K562 (cell line): Measurements from ENCODE around the gene UCKL1. TPM values are rescaled to one million over a fixed set of nuclear protein-coding genes. Genes with fewer than 3 reads are reported as not detected.

Experiments
- ADNP ChIP-seq: fragments of 200-800 bp; sonication (Bioruptor generic); IDR thresholded peaks from 2 replicates; pipeline ENCODE4 v1.6.1; 2016; ENCODE audit warnings: missing genetic modification characterization, missing compliant biosample characterization
- CBFB ChIP-seq: sonication (generic); formaldehyde crosslinking; IDR thresholded peaks from 2 replicates; pipeline ENCODE4 v1.4.0; 2020; ENCODE audit warnings: mild to moderate bottlenecking, missing genetic modification reagents
- CSDE1 ChIP-seq, 2 experiments: fragments of 450-650 bp; IDR thresholded peaks; 2 replicates each; pipeline ENCODE4 v1.6.1; 2016; ENCODE audit warnings: mild to moderate bottlenecking in 1 of 2
- DMBX1 ChIP-seq: fragments of 250-450 bp; sonication (Bioruptor Pico); IDR thresholded peaks from 2 replicates; pipeline ENCODE4 v1.8.0; 2022; ENCODE audit warnings: inconsistent platforms, mild to moderate bottlenecking, moderate library complexity, borderline replicate concordance
- E2F1 ChIP-seq: sonication (generic); formaldehyde crosslinking; IDR thresholded peaks from 2 replicates; pipeline ENCODE4 v1.8.1; 2023; ENCODE audit warnings: mild to moderate bottlenecking, missing genetic modification reagents, moderate library complexity
- EGR1 ChIP-seq: fragments of 450-650 bp; conservative IDR thresholded peaks from 2 replicates; pipeline ENCODE4 v1.6.1; 2017; ENCODE audit warnings: mild to moderate bottlenecking
- FUS ChIP-seq: fragments of 200-400 bp; formaldehyde crosslinking; optimal IDR thresholded peaks from 2 replicates; pipeline ENCODE3; 2017; ENCODE audit warnings: low read depth, low read length
- HDAC3 ChIP-seq: fragments of 450-650 bp; IDR thresholded peaks from 2 replicates; pipeline ENCODE4 v1.6.1; 2018; ENCODE audit warnings: borderline replicate concordance, mild to moderate bottlenecking, moderate library complexity; ENCODE audit not compliant: partially characterized antibody
- HDGF ChIP-seq: fragments of 450-650 bp; IDR thresholded peaks from 2 replicates; pipeline ENCODE4 v1.6.1; 2016
- HOXB6 ChIP-seq: fragments of 250-450 bp; sonication (Bioruptor Pico); IDR thresholded peaks from 2 replicates; pipeline ENCODE4 v1.5.1; 2022; ENCODE audit warnings: mild to moderate bottlenecking, borderline replicate concordance
- MAX ChIP-seq: sonication (generic); formaldehyde crosslinking; IDR thresholded peaks from 2 replicates; pipeline ENCODE4 v1.9.0; 2022; ENCODE audit warnings: mild to moderate bottlenecking, missing genetic modification reagents
- MCM5 ChIP-seq: fragments of 450-650 bp; IDR thresholded peaks from 2 replicates; pipeline ENCODE4 v1.6.1; 2016; ENCODE audit warnings: low read depth
- MLX ChIP-seq, 2 experiments: fragments of 450-650 bp in 1 of 2; sonication (generic) in 1 of 2; formaldehyde crosslinking; conservative IDR thresholded peaks; 2 replicates each; pipeline versions ENCODE4 v1.4.0 to v1.8.1; 2020 to 2022; ENCODE audit warnings: mild to moderate bottlenecking in 1 of 2, missing genetic modification reagents in 1 of 2
- MXI1 ChIP-seq: IDR thresholded peaks from 2 replicates; pipeline ENCODE4 v1.6.1; 2011; ENCODE audit warnings: low read depth, mild to moderate bottlenecking, improper control_type of control experiment, low read length
- NBN ChIP-seq: fragments of 450-650 bp; IDR thresholded peaks from 2 replicates; pipeline ENCODE4 v1.6.1; 2016; ENCODE audit warnings: low read depth, mild to moderate bottlenecking
- PHF8 ChIP-seq: fragments of 200-600 bp; sonication (generic); IDR thresholded peaks from 2 replicates; pipeline ENCODE4 v1.6.1; 2012; ENCODE audit warnings: mixed run types, mild to moderate bottlenecking, inconsistent platforms, low read length, moderate library complexity, borderline replicate concordance
- POLR2AphosphoS2 ChIP-seq: IDR thresholded peaks from 2 replicates; pipeline ENCODE4 v1.6.1; 2012; ENCODE audit warnings: low read length, improper control_type of control experiment
- POLR2AphosphoS5 ChIP-seq: IDR thresholded peaks from 2 replicates; pipeline ENCODE4 v1.6.1; 2011; ENCODE audit warnings: mild to moderate bottlenecking, low read depth, low read length, moderate library complexity; ENCODE audit not compliant: control insufficient read depth, insufficient read depth
- SAFB ChIP-seq: fragments of 200-400 bp; formaldehyde crosslinking; IDR thresholded peaks from 2 replicates; pipeline ENCODE4 v1.6.1; 2017; ENCODE audit warnings: low read depth, low read length, borderline replicate concordance
- TAF15 ChIP-seq: fragments of 200-400 bp; formaldehyde crosslinking; IDR thresholded peaks from 2 replicates; pipeline ENCODE4 v1.6.1; 2017; ENCODE audit warnings: mild to moderate bottlenecking, low read depth, low read length, moderate library complexity
- U2AF2 ChIP-seq: fragments of 200-400 bp; formaldehyde crosslinking; optimal IDR thresholded peaks from 2 replicates; pipeline ENCODE3; 2017; ENCODE audit warnings: low read depth, mild to moderate bottlenecking, low read length
- ZNF263 ChIP-seq: sonication (generic); formaldehyde crosslinking; IDR thresholded peaks from 2 replicates; pipeline ENCODE4 v1.8.0; 2022; ENCODE audit warnings: mild to moderate bottlenecking, missing genetic modification reagents, borderline replicate concordance
- ZNF561 ChIP-seq: fragments of 450-650 bp; formaldehyde crosslinking; conservative IDR thresholded peaks from 2 replicates; pipeline ENCODE4 v1.4.0; 2020; ENCODE audit warnings: mild to moderate bottlenecking, moderate library complexity
- ZNF778 ChIP-seq: fragments of 450-650 bp; formaldehyde crosslinking; IDR thresholded peaks from 2 replicates; pipeline ENCODE4 v1.4.0; 2020; ENCODE audit warnings: mild to moderate bottlenecking, moderate library complexity
- polyA plus RNA-seq, 8 experiments: library from polyadenylated mRNA; depleted of rRNA in 4 of 8; stranded (reverse) in 5 of 8; unstranded in 3 of 8; fragments of >200 nt; fragmentation: Nextera tagmentation in 2 of 8; fragmentation: Illumina TruSeq in 1 of 8; extraction: Ambion mirVana in 2 of 8; extraction: Trizol in 1 of 8; gene quantifications; 2 replicates each; pipeline versions ENCODE4 v1.2.1 to v1.2.3, GENCODE V29; 2011 to 2014; ENCODE audit warnings: inconsistent platforms in 1 of 8, missing spikeins in 1 of 8
- total RNA-seq, 7 experiments: library from RNA; depleted of rRNA in 6 of 7; stranded (reverse); fragments of >200 nt in 6 of 7; fragmentation: Illumina TruSeq in 2 of 7; extraction: Trizol in 2 of 7; gene quantifications; 2 replicates each; pipeline versions ENCODE4 v1.2.1 to v1.2.3, GENCODE V29; 2011 to 2021; ENCODE audit warnings: low replicate concordance in 1 of 7
- TF ChIP-seq, protein P1 (sequence below): fragments of 450-650 bp; formaldehyde crosslinking; IDR thresholded peaks from 2 replicates; pipeline ENCODE4 v1.4.0; 2020; ENCODE audit warnings: mild to moderate bottlenecking, mixed read lengths

UCKL1 gene
- total and polyA plus RNA-seq, 9 of the 15 experiments (the other 6 are each of a cell fraction or from before 2014, with no cell fraction given) = 3.1 to 52.8 (median 24.2) TPM

GRCh38 chr20:63955827-63956663 is at the start of gene UCKL1 (continued):
- no peak; the same call in 1 of the 2 replicates for TF ChIP-seq NBN
- peak; percentile 92 for TF ChIP-seq MAX (CRISPR knock-in tag)
- TF ChIP-seq POLR2AphosphoS5 = peak; percentile 73
- no peak for TF ChIP-seq HDAC3
- no peak for TF ChIP-seq HOXB6 (CRISPR knock-in tag)
- peak; percentile 13 for TF ChIP-seq FUS
- TF ChIP-seq HDGF = no peak
- TF ChIP-seq CBFB (CRISPR knock-in tag) = no peak
- no peak for TF ChIP-seq ADNP (tag)
- TF ChIP-seq MCM5 = no peak
- TF ChIP-seq MLX (CRISPR knock-in tag; conservative IDR thresholded peaks at IDR 0.05) = 0 out of 4 replicates have a peak, but pooled peaks of 1 of the 2 experiments have one; percentile 69
- TF ChIP-seq PHF8 = peak; percentile 94
- peak; percentile 82; the same call in 1 of the 2 replicates for TF ChIP-seq DMBX1 (CRISPR knock-in tag)
- TF ChIP-seq CSDE1 (IDR thresholded peaks at IDR 0.05) = no peak; a peak in 1 of 4 replicates
- TF ChIP-seq MXI1 = peak; percentile 96
- peak; percentile 53; the same call in 1 of the 2 replicates for TF ChIP-seq SAFB
- peak; percentile 92 for TF ChIP-seq E2F1
- TF ChIP-seq POLR2AphosphoS2 = peak; percentile 81; the same call in 1 of the 2 replicates
- TF ChIP-seq U2AF2 = no peak
- TF ChIP-seq EGR1 = no peak; the same call in 1 of the 2 replicates
- TF ChIP-seq ZNF778 (CRISPR knock-in tag) = no peak
- TF ChIP-seq, protein P1, sequence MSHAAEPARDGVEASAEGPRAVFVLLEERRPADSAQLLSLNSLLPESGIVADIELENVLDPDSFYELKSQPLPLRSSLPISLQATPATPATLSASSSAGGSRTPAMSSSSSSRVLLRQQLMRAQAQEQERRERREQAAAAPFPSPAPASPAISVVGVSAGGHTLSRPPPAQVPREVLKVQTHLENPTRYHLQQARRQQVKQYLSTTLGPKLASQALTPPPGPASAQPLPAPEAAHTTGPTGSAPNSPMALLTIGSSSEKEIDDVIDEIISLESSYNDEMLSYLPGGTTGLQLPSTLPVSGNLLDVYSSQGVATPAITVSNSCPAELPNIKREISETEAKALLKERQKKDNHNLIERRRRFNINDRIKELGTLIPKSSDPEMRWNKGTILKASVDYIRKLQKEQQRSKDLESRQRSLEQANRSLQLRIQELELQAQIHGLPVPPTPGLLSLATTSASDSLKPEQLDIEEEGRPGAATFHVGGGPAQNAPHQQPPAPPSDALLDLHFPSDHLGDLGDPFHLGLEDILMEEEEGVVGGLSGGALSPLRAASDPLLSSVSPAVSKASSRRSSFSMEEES (CRISPR knock-in tag) = no peak
- TF ChIP-seq TAF15 = no peak
- peak; percentile 70 for TF ChIP-seq ZNF263
- no peak for TF ChIP-seq ZNF561
